GM18505 (cell line): Measurements from ENCODE around the gene PARD3.
"Not testable (repeated sequence)": the region's sequence is repeated elsewhere in the genome, so short reads cannot be mapped to it uniquely, and the experiment has no call there.

Experiments
- ATAC-seq: cut with Tn5 transposase; IDR thresholded peaks from one replicate; pipeline ENCODE4 v1.9.1; 2021; ENCODE audit not compliant: unreplicated experiment
- POLR2A ChIP-seq: IDR thresholded peaks from 4 replicates; pipeline ENCODE4 v1.6.1; 2011; ENCODE audit warnings: borderline replicate concordance; ENCODE audit not compliant: insufficient read depth, insufficient read length; ENCODE audit errors: extremely low read depth

Gene PARD3

DNA sequence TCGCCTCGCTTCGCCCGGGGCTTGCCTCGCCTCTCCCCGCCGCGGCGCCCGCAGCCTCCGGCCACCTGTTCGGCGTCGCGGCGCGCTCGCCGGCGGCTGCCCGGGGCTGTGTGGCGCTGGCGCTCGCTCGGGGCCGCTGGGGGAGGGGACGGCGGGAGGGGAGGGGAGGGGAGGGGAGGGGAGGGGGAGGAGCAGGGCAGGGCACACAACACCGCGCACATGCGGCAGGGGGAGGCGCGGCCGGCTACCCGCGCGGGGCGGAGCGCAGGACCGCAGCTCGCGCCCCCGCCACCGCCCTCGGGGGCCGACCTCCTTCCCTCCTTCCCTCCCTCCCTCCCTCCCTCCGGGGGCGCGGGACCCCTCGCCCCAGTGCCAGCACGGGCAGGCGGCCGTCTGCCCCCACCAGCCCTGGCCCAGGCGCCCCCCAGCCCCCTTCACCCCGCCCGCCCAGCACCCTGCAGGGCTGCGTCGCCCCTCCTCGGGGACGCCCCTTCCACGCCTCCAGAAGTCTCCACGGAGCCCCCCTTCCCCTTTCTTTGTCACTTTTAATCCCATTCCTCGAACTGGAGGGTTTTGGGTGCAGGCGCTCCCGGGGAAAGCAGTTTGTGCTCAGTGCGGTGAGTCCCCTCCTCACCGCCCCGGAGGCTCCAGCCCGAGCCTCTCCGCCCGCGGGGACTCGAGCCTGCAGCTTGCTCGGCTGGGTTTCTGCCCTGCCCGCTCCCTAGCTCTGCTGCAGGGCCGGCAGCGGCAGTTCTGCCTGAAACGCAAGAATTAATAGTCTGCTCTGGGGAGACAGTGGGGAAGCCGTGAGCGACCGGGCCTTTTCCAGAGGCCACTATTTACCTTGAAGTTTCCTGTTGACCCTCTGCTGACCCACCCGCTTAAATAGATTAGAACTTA, at the start of gene PARD3:
Gene PARD3, minus strand, starts transcription at position 112 of the 900 bp plus-strand sequence. CDS start 301 bp downstream, outside the sequence.
- no peak for TF ChIP-seq POLR2A
- peak; percentile 48 for ATAC-seq

- no peak for ATAC-seq
- no peak for TF ChIP-seq POLR2A
Measured at GRCh38 chr10:34864149-34865067, 49.3 kb upstream of the PARD3 start.

- no peak for TF ChIP-seq POLR2A
- ATAC-seq, result no peak
Measured at GRCh38 chr10:34862892-34863291, 47.8 kb upstream of the PARD3 start.

GRCh38 chr10:34861293-34862021, 46.4 kb upstream of the PARD3 start:
- ATAC-seq, result no peak
- TF ChIP-seq POLR2A, result no peak

DNA sequence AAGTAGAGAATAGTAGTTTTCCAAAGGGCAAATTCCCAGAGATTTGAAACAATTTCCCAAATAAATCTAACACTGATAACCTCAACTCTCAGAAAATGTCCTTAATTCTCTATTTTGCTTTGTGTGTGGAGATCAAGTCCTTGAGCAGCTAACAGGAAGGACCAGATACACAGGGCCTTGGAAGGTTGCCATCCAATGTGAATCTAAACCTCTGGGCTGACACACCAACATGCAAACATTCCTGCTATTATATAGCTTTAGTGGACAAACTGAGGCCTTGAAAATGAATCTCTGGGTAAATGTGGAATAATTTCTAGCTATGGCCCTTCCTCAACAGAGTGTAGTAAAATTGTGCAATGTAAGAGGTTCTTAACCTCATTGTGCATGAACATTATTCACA, 44.1 kb upstream of the PARD3 start:
- TF ChIP-seq POLR2A, result no peak
- ATAC-seq, result no peak

GRCh38 chr10:34858003-34858402, 42.9 kb upstream of the PARD3 start:
- TF ChIP-seq POLR2A, result no peak
- no peak for ATAC-seq

GRCh38 chr10:34854147-34854601, 39.1 kb upstream of the PARD3 start:
- no peak for TF ChIP-seq POLR2A
- ATAC-seq, result no peak

GRCh38 chr10:34853357-34853756, 38.3 kb upstream of the PARD3 start:
- no peak for ATAC-seq
- no peak for TF ChIP-seq POLR2A

DNA sequence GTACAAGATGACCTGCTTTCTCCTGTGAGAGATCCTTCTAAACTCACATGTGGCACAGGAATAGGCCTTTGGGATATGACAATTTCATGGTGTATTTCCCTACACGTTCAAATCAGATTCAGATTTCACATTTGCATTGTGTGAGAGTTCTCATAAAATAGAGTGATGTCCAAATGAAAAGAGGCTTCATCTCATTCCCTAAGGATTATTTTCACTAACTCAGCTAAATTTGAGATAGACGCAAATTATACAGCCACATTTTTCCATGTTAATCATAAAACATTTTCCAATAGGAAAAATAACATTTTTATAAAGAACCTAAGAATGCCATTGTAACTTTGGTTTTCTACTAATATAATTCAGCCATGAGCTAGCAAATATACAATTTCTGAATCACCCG, 35.5 kb upstream of the PARD3 start:
- ATAC-seq, result no peak
- no peak for TF ChIP-seq POLR2A

GRCh38 chr10:34850036-34850435, 34.9 kb upstream of the PARD3 start:
- TF ChIP-seq POLR2A, result no peak
- no peak for ATAC-seq

DNA sequence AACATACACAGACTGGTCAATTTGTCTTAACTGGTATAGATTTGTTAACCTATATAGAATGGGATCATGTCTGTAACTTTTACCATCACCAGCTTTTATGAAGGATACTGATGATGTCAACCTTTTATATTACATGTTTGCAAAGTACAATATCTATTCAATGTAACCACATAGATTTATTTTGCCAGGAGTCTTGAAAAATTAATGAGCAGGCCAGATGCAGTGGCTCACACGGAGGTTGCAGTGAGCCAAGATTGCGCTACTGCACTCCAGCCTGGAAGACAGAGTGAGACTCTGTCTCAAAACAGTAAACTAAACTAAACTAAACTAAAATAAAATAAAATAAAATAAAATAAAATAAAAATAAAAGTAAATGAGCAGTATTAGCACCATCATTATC, 30.0 kb upstream of the PARD3 start:
- TF ChIP-seq POLR2A, result no peak
- ATAC-seq, result no peak

GRCh38 chr10:34844448-34844847, 29.4 kb upstream of the PARD3 start:
- no peak for ATAC-seq

GRCh38 chr10:34843470-34843869, 28.4 kb upstream of the PARD3 start:
- ATAC-seq, result not testable (repeated sequence)

More at GRCh38 chr10:34844448-34844847, 29.4 kb upstream of the PARD3 start:
- no peak for TF ChIP-seq POLR2A

DNA sequence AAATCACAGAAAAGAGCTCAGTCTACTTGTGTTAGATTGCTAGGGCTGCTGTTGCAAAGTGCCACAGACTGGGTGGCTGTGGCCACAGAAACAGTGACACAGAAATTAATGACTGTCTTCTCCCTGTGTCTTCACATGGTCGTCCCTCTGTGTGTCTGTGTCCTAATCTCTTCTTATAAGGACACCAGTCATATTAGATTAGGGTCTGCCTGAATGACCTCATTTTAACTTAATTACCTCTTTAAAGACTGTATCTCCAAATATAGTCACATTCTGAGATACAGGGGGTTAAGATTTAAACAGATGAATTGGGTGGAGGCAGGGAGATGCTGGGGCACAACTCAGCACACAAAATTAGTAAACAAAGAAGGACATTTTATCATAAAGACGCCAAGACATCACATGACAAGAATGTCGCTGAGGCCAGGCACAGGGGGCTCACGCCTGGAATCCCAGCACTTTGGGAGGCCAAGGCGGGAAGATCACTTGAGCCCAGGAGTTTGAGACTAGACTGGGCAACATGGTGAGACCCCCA, 23.3 kb upstream of the PARD3 start:
- no peak for ATAC-seq
- no peak for TF ChIP-seq POLR2A
